T-helper 2 cell treated with Interferon-gamma antibody and Interleukin-4, amounts not matched to agents 5 μg/mL and 100 μg/mL, for 36 hours (primary cell): ENCODE data around the gene TAX1BP1.
"Not testable (repeated sequence)": the region's sequence is repeated elsewhere in the genome, so short reads cannot be mapped to it uniquely, and the experiment has no call there.

Experiments
- DNase-seq: peaks from one replicate; pipeline ENCODE4 v3.0.0; 2021; ENCODE audit warnings: low spot score
- H3K27ac Mint-ChIP-seq: one replicate; pipeline ENCODE4 v1.8.0; 2021; ENCODE audit warnings: mild to moderate bottlenecking, mixed read lengths
- H3K27me3 Mint-ChIP-seq: one replicate; pipeline ENCODE4 v1.8.0; 2021; ENCODE audit warnings: low read depth, mixed read lengths
- H3K36me3 Mint-ChIP-seq: one replicate; pipeline ENCODE4 v1.8.0; 2021; ENCODE audit warnings: low read depth, mixed read lengths
- H3K4me1 Mint-ChIP-seq: one replicate; pipeline ENCODE4 v1.8.0; 2021; ENCODE audit warnings: low read depth, mixed read lengths
- H3K4me3 Mint-ChIP-seq: one replicate; pipeline ENCODE4 v1.8.0; 2022; ENCODE audit warnings: mild to moderate bottlenecking, moderate library complexity, mixed read lengths
- H3K9me3 Mint-ChIP-seq: one replicate; pipeline ENCODE4 v1.8.0; 2021; ENCODE audit warnings: mixed read lengths

The TAX1BP1 gene

GRCh38 chr7:27856703-27857485 lies 116.9 kb downstream of the TAX1BP1 start:
- H3K9me3 Mint-ChIP-seq, DNase-seq, H3K36me3 Mint-ChIP-seq, H3K4me3 Mint-ChIP-seq, H3K4me1 Mint-ChIP-seq, H3K27ac Mint-ChIP-seq: not testable (repeated sequence)
- H3K27me3 Mint-ChIP-seq, result peaks cover 16% of the 10 kb centered on the region

- Mint-ChIP-seq H3K27me3 (peaks cover 18% of the 10 kb centered on the region), H3K4me3 (no peak overlapping the region), H3K9me3 (no peaks in the 10 kb centered on the region), H3K36me3 (no peaks in the 10 kb centered on the region), H3K4me1 (no peaks in the 10 kb centered on the region), H3K27ac (no peak overlapping the region)
- DNase-seq, result no peak
These were observed 120.8 kb downstream of the TAX1BP1 start for GRCh38 chr7:27860800-27861199.

GRCh38 chr7:27861747-27862146 lies 121.8 kb downstream of the TAX1BP1 start:
- no peak for DNase-seq
- peaks cover 5% of the 10 kb centered on the region for H3K4me1 Mint-ChIP-seq
- H3K27me3 Mint-ChIP-seq, result peaks cover 18% of the 10 kb centered on the region
- H3K4me3 Mint-ChIP-seq, result no peak overlapping the region
- no peak overlapping the region for H3K27ac Mint-ChIP-seq
- no peaks in the 10 kb centered on the region for H3K9me3 Mint-ChIP-seq
- H3K36me3 Mint-ChIP-seq, result no peaks in the 10 kb centered on the region

DNA sequence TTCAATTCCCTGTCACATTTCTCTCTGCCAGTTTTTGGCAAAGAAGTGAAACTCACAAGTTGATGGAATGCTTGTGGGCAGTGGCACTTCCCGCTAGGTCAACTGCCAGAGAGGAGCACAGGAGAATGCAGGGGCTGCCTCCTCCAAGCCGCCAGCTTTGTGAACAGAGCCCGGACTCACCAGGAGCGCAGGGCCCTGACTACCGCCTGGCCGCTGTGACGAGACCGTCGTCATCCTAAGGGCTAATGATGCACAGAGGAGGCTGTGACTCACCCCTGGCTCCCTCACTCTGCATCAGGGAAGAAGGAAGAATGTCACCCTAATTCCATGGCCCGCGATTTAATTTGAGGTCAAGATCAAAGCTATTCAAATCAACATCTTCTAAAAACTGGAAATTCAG lies 123.9 kb downstream of the TAX1BP1 start:
- Mint-ChIP-seq H3K9me3 (no peaks in the 10 kb centered on the region), H3K4me3 (no peak overlapping the region), H3K27ac (no peak overlapping the region), H3K36me3 (no peaks in the 10 kb centered on the region), H3K4me1 (peaks cover 9% of the 10 kb centered on the region), H3K27me3 (peaks cover 14% of the 10 kb centered on the region)
- no peak for DNase-seq

- Mint-ChIP-seq H3K36me3 (no peaks in the 10 kb centered on the region), H3K9me3 (no peaks in the 10 kb centered on the region), H3K27ac (no peak overlapping the region), H3K4me1 (peaks cover 9% of the 10 kb centered on the region), H3K4me3 (no peak overlapping the region), H3K27me3 (peaks cover 5% of the 10 kb centered on the region)
- DNase-seq, result no peak
These were observed 126.3 kb downstream of the TAX1BP1 start for GRCh38 chr7:27866256-27866655.

DNA sequence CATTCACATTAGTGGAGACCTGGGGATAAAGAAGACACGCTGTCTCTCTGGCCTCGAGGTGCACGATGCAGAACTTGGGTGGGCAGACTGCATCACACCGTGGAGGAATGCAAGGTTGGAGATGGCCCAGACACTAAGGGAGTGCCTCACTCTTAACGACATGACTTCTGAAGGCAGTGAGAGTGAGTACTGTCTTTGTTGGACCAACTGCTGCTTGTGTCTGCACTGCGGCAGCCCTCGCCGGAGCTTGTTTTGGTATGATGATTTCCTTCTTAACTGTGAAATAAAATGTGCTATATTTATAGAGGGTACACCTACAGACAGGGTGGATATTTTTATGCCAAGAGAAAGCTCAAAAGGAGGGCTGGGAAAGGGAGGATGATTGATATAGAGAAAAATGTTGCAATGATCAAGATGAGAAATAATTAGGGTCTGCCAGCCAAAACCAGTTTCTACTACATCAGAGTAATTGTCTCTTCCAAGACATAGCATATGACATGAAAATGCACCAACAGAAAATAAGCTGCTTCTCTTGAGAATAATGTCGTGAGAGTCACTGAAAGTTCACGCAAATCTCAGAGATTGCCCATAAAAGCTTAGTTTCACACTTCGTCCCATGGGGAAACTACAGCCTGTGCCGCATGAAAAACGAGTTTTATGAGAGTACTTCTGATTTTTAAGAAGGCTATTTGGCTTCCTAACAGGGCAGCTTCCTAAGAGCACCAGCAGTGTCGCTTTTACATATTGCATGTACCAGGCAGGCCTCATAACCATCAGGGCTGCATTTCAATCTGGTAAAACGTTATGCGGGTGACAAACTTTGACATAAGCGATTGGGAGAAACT lies 127.1 kb downstream of the TAX1BP1 start:
- H3K27me3 Mint-ChIP-seq, result peaks cover 5% of the 10 kb centered on the region

GRCh38 chr7:27868131-27868550 lies 128.2 kb downstream of the TAX1BP1 start:
- Mint-ChIP-seq H3K27ac (no peak overlapping the region), H3K9me3 (no peaks in the 10 kb centered on the region), H3K4me3 (no peak overlapping the region), H3K36me3 (no peaks in the 10 kb centered on the region), H3K27me3 (peaks cover 5% of the 10 kb centered on the region), H3K4me1 (peaks cover 9% of the 10 kb centered on the region)
- no peak for DNase-seq

More for the DNA sequence above, 127.1 kb downstream of the TAX1BP1 start:
- no peaks in the 10 kb centered on the region for H3K9me3 Mint-ChIP-seq
- peaks cover 9% of the 10 kb centered on the region for H3K4me1 Mint-ChIP-seq
- no peak overlapping the region for H3K4me3 Mint-ChIP-seq
- no peak for DNase-seq
- H3K36me3 Mint-ChIP-seq, result no peaks in the 10 kb centered on the region
- no peak overlapping the region for H3K27ac Mint-ChIP-seq

DNA sequence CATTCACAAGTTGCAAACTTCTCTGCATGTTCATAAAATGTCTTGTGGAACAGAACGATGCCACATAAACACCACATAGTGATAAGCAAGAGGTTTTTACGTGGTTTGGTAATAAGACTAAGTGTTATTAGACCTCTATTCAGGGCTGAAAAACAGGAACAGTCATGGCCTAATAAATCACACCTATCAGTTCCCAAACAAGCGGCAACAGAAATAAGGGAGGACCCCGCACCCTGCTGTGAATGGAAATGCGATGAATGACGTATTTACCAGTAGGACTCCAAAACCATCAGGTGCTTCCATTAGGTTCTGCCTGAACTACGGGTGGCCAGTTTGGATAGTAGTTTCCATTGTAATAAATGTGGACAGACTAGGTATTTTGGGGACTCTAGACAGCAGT lies 129.1 kb downstream of the TAX1BP1 start:
- peaks cover 3% of the 10 kb centered on the region for H3K27me3 Mint-ChIP-seq
- H3K36me3 Mint-ChIP-seq, result no peaks in the 10 kb centered on the region
- no peak for DNase-seq
- peaks cover 9% of the 10 kb centered on the region for H3K4me1 Mint-ChIP-seq
- H3K9me3 Mint-ChIP-seq, result no peaks in the 10 kb centered on the region
- no peak overlapping the region for H3K27ac Mint-ChIP-seq
- H3K4me3 Mint-ChIP-seq, result no peak overlapping the region

GRCh38 chr7:27870595-27870994 lies 130.6 kb downstream of the TAX1BP1 start:
- H3K4me1 Mint-ChIP-seq, result peaks cover 9% of the 10 kb centered on the region
- H3K4me3 Mint-ChIP-seq, result no peak overlapping the region
- peaks cover 2% of the 10 kb centered on the region for H3K27me3 Mint-ChIP-seq
- H3K9me3 Mint-ChIP-seq, result no peaks in the 10 kb centered on the region
- no peak for DNase-seq
- no peaks in the 10 kb centered on the region for H3K36me3 Mint-ChIP-seq
- no peak overlapping the region for H3K27ac Mint-ChIP-seq

- Mint-ChIP-seq H3K4me3 (no peak overlapping the region), H3K36me3 (no peaks in the 10 kb centered on the region)
These were observed 131.1 kb downstream of the TAX1BP1 start for GRCh38 chr7:27871086-27871485.

GRCh38 chr7:27871866-27872265 lies 131.9 kb downstream of the TAX1BP1 start:
- Mint-ChIP-seq H3K27ac (no peak overlapping the region), H3K4me3 (no peak overlapping the region), H3K36me3 (no peaks in the 10 kb centered on the region), H3K9me3 (no peaks in the 10 kb centered on the region), H3K4me1 (peaks cover 3% of the 10 kb centered on the region), H3K27me3 (peaks cover 2% of the 10 kb centered on the region)
- DNase-seq, result no peak

More at GRCh38 chr7:27871086-27871485, 131.1 kb downstream of the TAX1BP1 start:
- H3K9me3 Mint-ChIP-seq, result no peaks in the 10 kb centered on the region
- no peak for DNase-seq
- H3K27ac Mint-ChIP-seq, result no peak overlapping the region
- peaks cover 8% of the 10 kb centered on the region for H3K4me1 Mint-ChIP-seq
- peaks cover 2% of the 10 kb centered on the region for H3K27me3 Mint-ChIP-seq

DNA sequence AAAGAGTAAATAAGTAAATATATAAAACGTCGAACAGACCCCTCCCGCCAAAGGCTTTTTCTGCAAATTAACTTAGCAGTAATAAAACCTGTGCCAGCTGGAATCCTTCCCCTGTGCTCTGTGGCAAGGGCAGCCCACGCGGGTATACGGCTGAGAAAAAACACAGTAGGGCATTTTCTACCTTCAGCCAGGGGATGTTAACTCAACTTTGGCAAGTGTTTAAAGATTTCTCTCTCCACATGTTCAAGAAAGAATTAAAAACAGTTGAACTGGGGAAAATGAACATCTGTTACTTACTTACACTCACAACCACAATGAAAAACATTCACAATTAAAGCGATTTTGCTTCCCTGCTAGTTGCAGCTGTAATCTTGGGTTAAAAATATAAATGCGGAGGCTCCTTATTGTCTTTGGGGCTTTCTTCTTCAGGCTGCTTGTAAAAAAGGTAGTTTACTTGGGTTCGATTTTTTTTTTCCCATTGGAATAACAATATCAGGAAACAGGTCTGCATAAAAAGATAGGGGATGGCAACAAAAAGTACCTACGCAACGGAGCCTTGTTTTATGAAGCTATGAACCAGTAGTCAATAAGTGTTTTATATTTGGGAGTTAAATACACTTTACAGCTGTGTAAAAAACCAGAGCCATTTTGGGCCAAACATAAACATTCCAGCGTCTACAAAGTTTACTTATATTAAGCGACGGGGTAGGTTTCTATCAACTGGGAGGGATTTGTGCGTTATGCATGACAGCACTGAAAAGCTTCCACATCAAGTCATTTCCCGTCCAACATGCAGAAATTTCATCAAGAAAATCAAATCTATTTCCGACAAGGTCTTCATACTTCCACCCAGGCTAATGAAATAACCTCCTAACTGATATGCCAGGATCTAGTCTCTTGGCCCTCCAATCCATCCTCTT lies 132.7 kb downstream of the TAX1BP1 start:
- Mint-ChIP-seq H3K36me3 (no peaks in the 10 kb centered on the region), H3K4me1 (no peaks in the 10 kb centered on the region), H3K4me3 (no peak overlapping the region), H3K9me3 (no peaks in the 10 kb centered on the region), H3K27ac (no peak overlapping the region), H3K27me3 (peaks cover 2% of the 10 kb centered on the region)
- no peak for DNase-seq

GRCh38 chr7:27873981-27874957 lies 134.3 kb downstream of the TAX1BP1 start:
- Mint-ChIP-seq H3K4me3 (no peak overlapping the region), H3K4me1 (no peaks in the 10 kb centered on the region), H3K36me3 (no peaks in the 10 kb centered on the region), H3K27ac (no peak overlapping the region), H3K27me3 (peaks cover 5% of the 10 kb centered on the region), H3K9me3 (no peaks in the 10 kb centered on the region)
- no peak for DNase-seq
